ENCODE data around the gene IL4.
A peak's percentile ranks its signal among the peaks of the same experiment; 100 is the strongest.

The IL4 gene

DNA sequence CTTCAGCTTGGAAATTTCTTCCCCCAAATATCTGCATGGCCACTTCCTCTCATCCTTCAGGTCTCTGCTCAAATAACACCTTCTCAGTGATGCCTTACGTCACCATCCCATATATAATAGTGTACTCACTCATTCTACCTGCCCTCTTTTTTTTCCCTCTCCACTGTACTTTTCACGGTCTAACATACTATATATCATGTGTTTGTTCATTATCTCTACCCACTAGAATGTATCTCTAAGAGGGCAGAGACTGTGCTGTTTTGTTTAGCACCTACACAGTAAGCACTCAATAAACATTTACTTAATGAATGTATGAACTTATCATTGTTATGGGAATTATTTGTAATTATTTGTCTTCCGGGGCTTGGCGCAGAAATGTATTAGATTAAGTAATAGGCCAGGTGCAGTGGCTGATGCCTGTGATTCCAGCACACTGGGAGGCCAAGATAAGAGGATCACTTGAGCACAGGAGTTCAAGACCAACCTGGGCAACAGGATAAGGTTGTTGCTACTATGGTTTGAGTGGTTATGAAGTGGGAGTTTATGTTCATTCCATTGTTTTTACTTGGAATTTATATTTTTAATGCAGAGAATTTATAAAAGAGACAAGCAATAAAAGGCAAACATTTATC lies 21.8 kb upstream of the IL4 start:
- H3K27me3 Mint-ChIP-seq: peaks cover 40% of the 10 kb centered on the region
- H3K4me3 Mint-ChIP-seq: no peak overlapping the region
- DNase-seq: no peak
- peaks cover 14 to 20% of the 10 kb centered on the region in 2 donors for H3K9me3 Mint-ChIP-seq
- no peak for ATAC-seq
- H3K4me1 Mint-ChIP-seq: peaks cover 27% of the 10 kb centered on the region
- H3K27ac Mint-ChIP-seq: no peak overlapping the region

DNA sequence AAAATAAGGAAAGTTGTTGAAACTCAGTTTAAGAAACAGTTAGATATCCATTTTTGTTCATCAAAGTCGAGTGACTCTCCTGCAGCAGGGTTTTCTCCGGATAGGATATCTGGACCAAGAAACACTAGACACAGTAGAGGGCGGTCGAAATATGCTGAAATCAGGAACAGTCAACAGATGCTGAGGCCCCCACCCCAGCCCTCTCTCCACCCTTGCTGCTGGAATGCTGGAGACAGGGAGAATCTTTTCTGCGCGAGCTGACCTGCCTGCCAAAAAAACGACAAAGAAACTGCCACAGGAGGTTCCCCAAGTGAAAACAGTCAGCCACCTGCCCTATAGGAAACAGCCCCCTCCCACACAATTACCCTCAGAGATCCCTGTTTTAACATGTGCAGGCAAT lies 20.1 kb upstream of the IL4 start:
- no peak for DNase-seq
- Mint-ChIP-seq H3K27ac (peak overlapping the region in 1 of 2 donors; percentile 49), H3K4me1 (peaks cover 45% of the 10 kb centered on the region), H3K9me3 (peaks cover 1 to 6% of the 10 kb centered on the region in 2 donors), H3K4me3 (no peak overlapping the region), H3K27me3 (peaks cover 50% of the 10 kb centered on the region)
- no peak for ATAC-seq

GRCh38 chr5:132655821-132656773 lies 17.7 kb upstream of the IL4 start:
- Mint-ChIP-seq H3K4me1 (peaks cover 56% of the 10 kb centered on the region), H3K9me3 (peaks cover 0 to 5% of the 10 kb centered on the region in 2 donors), H3K4me3 (peak overlapping the region; percentile 80 to 88), H3K27ac (peak overlapping the region; percentile 57 to 82), H3K27me3 (peaks cover 57% of the 10 kb centered on the region)
- DNase-seq (peak; percentile 51 to 58), ATAC-seq (peak; percentile 71)

GRCh38 chr5:132656774-132657355 lies 16.9 kb upstream of the IL4 start:
- Mint-ChIP-seq H3K9me3 (peaks cover 0 to 3% of the 10 kb centered on the region in 2 donors), H3K4me3 (peak overlapping the region; percentile 80 to 88), H3K27me3 (peaks cover 57% of the 10 kb centered on the region), H3K27ac (peak overlapping the region; percentile 57 to 82), H3K4me1 (peaks cover 64% of the 10 kb centered on the region)
- ATAC-seq (peak; percentile 65), DNase-seq (peak in 1 of 2 donors; percentile 35)

DNA sequence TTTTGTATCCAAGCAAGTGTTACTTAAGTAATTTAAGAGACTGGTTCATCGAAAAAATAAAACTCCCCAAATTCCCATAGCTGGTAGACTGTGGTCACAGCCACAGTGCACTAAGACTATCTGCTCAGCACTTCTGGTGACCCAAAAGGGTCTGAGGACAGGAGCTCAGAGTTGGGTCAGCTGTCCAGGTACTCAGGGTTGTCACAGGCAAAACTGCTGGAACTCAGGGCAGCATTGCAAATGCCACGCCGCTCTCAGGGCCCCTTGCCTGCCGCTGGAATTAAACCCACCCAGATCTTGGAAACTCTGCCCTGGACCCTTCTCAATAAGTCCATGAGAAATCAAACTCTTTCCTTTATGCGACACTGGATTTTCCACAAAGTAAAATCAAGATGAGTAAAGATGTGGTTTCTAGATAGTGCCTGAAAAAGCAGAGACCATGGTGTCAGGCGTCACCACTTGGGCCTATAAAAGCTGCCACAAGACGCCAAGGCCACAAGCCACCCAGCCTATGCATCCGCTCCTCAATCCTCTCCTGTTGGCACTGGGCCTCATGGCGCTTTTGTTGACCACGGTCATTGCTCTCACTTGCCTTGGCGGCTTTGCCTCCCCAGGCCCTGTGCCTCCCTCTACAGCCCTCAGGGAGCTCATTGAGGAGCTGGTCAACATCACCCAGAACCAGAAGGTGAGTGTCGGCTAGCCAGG lies 16.0 kb upstream of the IL4 start, which contains the start of gene IL13:
Gene IL13, plus strand, starts transcription at position 498 of the 705 bp plus-strand sequence. Its CDS starts 14 bp downstream, at position 512.
- DNase-seq: no peak
- peak within 1 kb of the TSS; percentile 80 to 88 for H3K4me3 Mint-ChIP-seq
- peaks cover 74% of the 10 kb centered on the region for H3K4me1 Mint-ChIP-seq
- H3K9me3 Mint-ChIP-seq: no peaks in the 10 kb centered on the region
- H3K27me3 Mint-ChIP-seq: peaks cover 57% of the 10 kb centered on the region
- ATAC-seq: no peak
- H3K27ac Mint-ChIP-seq: peak within 1 kb of the TSS in 1 of 2 donors; percentile 86

DNA sequence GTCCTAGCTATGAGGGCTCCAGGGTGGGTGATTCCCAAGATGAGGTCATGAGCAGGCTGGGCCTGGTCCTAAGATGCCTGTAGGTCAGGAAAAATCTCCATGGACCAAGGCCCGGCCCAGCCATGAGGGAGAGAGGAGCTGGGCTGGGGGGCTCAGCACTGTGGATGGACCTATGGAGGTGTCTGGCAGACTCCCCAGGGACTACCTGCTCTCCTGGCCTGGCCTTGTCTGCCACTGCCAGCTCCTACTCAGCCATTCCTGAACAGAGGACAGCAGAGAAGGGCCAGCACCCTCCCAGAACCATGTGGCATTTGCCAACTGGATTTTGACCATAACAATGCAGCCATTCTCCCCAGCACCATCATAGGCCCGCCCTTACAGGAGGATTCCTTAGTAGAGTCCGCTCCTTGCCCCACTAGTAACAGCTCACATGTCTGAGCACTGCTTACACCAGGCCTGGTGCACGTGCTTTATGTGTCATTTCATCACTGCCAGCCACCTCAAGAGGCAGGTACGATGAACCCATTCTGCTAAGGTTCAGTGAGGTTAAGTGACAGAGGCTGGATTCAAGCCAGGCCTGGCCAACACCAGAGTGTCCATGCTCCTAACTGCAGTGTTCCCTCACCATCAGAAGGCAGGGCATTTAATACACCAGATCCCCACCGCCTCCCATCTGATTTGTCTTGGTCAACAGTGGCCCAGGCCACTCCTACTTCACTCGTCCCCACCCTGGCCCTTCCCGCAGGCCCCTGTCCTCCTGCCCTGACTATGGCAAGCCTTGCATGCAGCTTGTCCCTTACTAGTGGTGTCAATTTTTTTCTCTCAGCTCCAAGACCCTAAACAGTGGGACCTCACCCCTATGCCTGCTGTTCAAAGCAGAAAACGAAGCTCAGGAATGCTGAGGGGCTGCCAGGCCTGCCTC lies 15.1 kb upstream of the IL4 start:
- H3K27me3 Mint-ChIP-seq: peaks cover 51% of the 10 kb centered on the region
- peak overlapping the region in 1 of 2 donors; percentile 86 for H3K27ac Mint-ChIP-seq
- no peak for DNase-seq
- H3K4me1 Mint-ChIP-seq: peaks cover 79% of the 10 kb centered on the region
- H3K9me3 Mint-ChIP-seq: no peaks in the 10 kb centered on the region
- no peak for ATAC-seq
- H3K4me3 Mint-ChIP-seq: no peak overlapping the region

- Mint-ChIP-seq H3K4me3 (peak overlapping the region in 1 of 2 donors; percentile 37), H3K27me3 (peaks cover 39% of the 10 kb centered on the region), H3K9me3 (no peaks in the 10 kb centered on the region), H3K4me1 (peaks cover 83% of the 10 kb centered on the region), H3K27ac (peak overlapping the region; percentile 19 to 66)
- no peak for DNase-seq
- ATAC-seq: no peak
Measured at GRCh38 chr5:132659598-132660493, 13.9 kb upstream of the IL4 start.

DNA sequence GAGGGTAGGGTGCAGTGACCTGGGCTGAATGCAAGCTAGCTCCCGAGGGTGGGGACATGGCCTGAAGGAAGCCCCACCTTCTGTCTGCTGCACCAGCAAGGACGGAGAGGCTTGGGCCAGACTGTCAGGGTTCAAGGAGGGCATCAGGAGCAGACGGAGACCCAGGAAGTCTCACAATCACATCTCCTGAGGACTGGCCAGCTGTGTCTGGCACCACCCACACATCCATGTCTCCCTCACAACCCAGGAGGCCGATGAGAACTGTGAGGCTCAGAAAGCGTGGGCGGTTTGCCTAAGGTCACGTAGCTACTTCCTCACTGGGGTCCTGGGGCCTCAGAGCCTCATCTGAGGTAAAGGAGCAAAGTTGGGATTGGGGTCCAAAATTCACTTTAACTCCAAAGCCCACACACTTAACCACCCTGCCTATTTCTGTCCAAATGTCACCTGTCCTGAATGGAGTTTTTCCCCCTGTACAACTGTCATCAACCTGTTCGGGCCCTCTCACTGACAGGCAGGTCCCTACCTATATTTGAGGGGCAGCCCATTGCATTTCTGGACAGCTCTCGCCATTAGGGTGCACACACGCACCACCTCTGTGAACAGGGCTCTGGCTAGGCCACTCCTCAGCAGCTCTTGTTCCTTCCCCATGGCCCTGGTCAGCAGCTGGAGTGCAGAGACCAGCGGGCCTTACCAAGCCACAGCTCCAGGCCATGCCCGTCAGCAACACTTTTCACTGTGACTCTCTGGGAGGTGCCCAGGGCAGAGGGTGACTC lies 12.4 kb upstream of the IL4 start:
- Mint-ChIP-seq H3K4me1 (peaks cover 82% of the 10 kb centered on the region), H3K9me3 (no peaks in the 10 kb centered on the region), H3K27ac (peak overlapping the region; percentile 35 to 42), H3K27me3 (peaks cover 29% of the 10 kb centered on the region), H3K4me3 (peak overlapping the region in 1 of 2 donors; percentile 27)
- DNase-seq: no peak
- ATAC-seq: no peak

- ATAC-seq: no peak
- Mint-ChIP-seq H3K9me3 (no peaks in the 10 kb centered on the region), H3K27me3 (peaks cover 29% of the 10 kb centered on the region), H3K4me1 (peaks cover 82% of the 10 kb centered on the region), H3K4me3 (no peak overlapping the region), H3K27ac (no peak overlapping the region)
- no peak for DNase-seq
Measured at GRCh38 chr5:132662004-132662401, 11.8 kb upstream of the IL4 start.

DNA sequence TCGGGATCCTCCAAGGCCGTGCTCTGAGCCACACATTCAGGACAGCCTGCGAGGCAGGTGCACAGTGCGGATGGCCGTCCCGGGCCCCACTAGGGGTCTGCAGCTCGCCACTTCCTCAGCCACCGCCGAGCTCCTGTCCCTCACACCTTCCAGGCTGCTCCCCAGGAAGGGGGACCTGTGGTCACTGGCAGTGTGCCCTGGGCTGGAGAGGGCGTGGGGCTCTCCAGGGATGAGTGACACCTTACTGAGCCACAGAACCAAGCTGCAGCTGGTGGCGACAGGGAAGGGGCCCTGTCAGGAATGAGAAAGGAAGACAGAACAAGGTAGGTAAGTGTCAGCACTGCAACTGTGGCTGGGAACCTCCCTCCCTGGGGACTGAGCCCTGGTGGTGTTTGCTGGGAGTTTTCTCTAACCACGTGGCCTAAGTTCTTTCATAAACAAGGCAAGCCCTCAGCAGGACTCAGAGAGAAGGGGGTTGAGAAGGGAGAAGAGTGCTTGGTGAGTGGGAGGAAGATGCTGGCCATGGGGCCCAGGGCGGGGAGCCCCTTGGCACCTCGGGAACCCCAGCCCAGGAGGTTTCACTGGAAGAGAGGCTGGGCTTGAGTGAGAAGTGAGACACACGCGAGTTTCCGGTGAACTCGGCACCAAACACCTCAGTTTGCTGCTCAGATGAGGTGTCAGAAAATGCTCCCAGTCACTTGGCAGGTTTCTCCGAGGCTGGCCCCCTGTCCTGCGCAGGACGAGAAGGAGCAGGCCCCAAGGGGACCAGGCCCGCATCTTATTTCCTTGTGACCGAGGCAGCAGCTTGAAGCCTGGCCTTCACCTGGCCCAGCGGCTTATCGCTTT lies 10.6 kb upstream of the IL4 start:
- H3K4me3 Mint-ChIP-seq: peak overlapping the region; percentile 55 to 68
- DNase-seq: peak; percentile 39 to 80
- peaks cover 28% of the 10 kb centered on the region for H3K27me3 Mint-ChIP-seq
- H3K27ac Mint-ChIP-seq: peak overlapping the region; percentile 72 to 77
- H3K4me1 Mint-ChIP-seq: peaks cover 82% of the 10 kb centered on the region
- peak; percentile 84 for ATAC-seq
- no peaks in the 10 kb centered on the region for H3K9me3 Mint-ChIP-seq

DNA sequence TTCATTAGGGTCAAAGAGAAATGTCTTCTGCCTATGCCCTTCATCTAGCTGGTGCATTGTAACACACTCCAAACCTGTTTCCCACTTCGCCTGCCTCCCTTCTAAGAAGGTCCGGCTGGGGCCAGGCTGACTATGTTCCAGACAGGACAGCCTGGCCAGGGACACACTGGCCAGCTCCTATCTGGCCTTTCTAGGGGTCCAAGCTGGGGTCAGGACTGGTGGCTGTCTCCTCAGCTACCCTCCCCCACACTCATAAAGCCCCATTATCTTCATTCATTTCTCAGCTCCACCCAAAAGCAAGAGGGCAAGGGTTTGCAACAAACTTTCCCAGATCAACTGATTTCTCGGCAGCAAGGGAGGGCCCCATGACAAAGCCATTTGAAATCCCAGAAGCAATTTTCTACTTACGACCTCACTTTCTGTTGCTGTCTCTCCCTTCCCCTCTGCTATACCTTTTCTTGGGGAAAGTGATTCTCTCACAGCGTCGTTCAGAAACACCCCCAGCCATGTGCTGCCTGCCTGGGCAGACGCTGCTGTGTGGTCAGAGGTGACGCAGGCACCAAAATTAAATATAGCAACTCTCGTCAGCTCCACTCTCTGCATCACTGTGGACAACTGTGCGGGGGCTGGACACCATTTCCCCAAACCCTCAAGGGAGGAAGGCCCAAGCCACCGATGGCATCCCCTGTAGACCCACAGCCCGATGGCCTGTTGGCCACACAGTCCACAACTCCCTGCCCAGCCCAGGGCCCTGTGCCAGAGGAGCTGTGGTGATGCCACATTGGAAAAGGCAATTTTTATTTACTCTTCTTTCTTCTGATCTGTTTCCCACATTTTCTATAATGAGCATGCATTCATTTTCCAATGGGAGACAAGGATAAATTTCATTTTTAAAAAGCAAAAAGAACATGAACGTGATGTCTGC lies 9.8 kb upstream of the IL4 start:
- H3K4me1 Mint-ChIP-seq: peaks cover 77% of the 10 kb centered on the region
- ATAC-seq (peak; percentile 3), DNase-seq (no peak)
- no peaks in the 10 kb centered on the region for H3K9me3 Mint-ChIP-seq
- H3K4me3 Mint-ChIP-seq: peak overlapping the region in 1 of 2 donors; percentile 49
- H3K27ac Mint-ChIP-seq: peak overlapping the region; percentile 72 to 78
- peaks cover 21% of the 10 kb centered on the region for H3K27me3 Mint-ChIP-seq
